Fibroblast of skin of right quadriceps (primary cell): ENCODE results near the gene AICDA.
"Not testable (repeated sequence)": the region's sequence is repeated elsewhere in the genome, so short reads cannot be mapped to it uniquely, and the experiment has no call there.

Experiments
- DNase-seq: peaks from one replicate; pipeline ENCODE4 v3.0.0-alpha.2; 2013

The AICDA gene

GRCh38 chr12:8612629-8613028, at the start of gene AICDA:
Gene AICDA, minus strand, starts transcription at chr12:8612859. Its CDS starts 92 bp downstream, at chr12:8612767.
- no peak for DNase-seq

GRCh38 chr12:8661751-8662150, 49.1 kb upstream of the AICDA start:
- no peak for DNase-seq

DNA sequence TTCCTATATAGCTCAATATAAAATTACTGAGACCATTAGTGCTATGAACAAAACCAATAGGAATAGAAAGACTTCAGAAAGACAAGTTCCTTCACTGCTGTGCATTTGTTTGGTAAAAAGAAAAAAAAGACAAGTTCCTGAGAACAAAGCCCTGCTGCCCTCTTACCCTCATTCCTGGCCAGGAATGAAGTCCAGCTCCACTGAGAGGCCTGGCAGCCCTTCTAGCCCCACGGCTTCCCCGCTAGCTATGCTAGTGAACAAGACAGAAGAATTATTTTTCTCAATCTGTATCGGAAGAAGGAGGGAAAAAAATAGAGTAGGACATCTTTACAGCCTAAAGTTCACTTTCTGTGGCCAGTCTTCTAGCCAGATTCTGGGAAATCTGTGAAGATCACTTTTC, 48.4 kb upstream of the AICDA start:
- DNase-seq, result no peak

- DNase-seq, result peak; percentile 93
Observed at GRCh38 chr12:8658346-8658745, 45.7 kb upstream of the AICDA start.

GRCh38 chr12:8655421-8655820, 42.8 kb upstream of the AICDA start:
- no peak for DNase-seq

- no peak for DNase-seq
Observed at GRCh38 chr12:8648576-8649205, 36.0 kb upstream of the AICDA start.

DNA sequence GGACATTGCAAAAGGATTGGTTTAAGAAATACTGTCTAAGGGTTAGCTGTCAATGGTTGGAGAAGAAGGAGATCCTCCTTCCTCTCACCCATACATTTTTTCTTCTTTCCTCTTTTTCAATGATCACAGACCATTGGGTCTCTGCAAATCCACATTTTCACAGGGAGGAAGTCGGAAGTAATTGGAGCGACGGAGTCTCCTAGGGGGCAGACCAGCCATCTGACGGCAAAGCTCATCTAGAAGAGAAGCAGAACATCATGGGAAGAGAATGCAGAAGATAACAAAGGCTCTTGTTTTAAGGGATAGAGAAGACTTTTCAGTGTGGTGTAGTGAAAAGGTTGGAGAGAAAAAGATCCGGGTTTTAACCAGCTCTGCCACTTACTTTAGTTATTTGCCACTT, 35.3 kb upstream of the AICDA start:
- no peak for DNase-seq

- no peak for DNase-seq
Observed at GRCh38 chr12:8644345-8645248, 31.9 kb upstream of the AICDA start.

DNA sequence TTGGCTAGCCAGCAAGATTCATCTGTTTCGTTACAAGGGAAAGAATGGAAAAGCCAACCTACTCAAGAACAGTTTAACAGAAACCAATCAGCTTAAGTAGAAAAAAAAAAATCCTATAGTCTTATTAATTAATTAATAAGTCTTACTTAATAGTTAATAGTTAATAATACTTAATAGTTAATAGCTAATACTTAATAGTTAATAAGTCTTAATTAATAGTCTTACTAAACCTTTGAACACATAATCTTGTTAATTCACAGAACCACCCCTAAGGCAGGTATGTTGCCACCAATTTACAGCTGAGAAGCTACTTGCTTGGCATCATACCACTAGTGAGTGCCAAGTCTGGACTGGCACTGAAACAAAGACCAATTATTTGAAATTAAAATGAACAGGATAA, 30.1 kb upstream of the AICDA start:
- DNase-seq, result no peak

GRCh38 chr12:8639936-8640335, 27.3 kb upstream of the AICDA start:
- no peak for DNase-seq

DNA sequence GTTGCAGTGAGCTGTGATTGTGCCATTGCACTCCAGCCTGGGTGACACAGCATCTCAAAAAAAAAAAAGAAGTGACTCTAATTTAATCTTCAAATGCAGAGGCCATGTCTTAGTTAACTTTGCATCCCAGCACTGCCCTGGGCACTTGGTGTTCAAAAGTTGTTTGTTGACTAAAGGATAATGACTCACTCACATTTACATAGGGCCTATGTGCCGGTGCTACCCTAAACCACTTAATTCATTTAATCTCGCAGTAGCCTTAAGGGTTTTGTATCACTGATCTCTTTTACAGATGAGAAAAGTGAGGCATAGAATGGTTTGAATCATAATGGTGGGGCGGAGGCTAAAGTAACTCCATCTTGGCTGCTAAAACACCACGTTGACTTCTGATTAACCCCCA, 26.3 kb upstream of the AICDA start:
- no peak for DNase-seq

- DNase-seq, result no peak
Observed at GRCh38 chr12:8637666-8638065, 25.0 kb upstream of the AICDA start.

DNA sequence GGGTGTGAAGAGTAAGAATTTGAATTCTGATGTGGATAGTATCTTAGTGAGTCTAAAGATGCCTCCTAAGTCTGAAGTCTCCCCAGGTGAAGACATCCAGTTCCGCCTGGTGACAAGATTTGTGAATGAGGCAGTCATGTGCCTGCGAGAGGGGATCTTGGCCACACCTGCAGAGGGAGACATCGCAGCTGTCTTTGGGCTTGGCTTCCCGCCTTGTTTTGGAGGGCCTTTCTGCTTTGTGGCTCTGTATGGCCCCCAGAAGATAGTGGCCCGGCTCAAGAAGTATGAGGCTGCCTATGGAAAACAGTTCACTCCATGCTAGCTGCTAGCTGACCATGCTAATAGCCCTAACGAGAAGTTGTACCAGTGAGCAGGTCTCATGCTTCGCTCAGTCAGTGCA, 24.6 kb upstream of the AICDA start:
- no peak for DNase-seq

DNA sequence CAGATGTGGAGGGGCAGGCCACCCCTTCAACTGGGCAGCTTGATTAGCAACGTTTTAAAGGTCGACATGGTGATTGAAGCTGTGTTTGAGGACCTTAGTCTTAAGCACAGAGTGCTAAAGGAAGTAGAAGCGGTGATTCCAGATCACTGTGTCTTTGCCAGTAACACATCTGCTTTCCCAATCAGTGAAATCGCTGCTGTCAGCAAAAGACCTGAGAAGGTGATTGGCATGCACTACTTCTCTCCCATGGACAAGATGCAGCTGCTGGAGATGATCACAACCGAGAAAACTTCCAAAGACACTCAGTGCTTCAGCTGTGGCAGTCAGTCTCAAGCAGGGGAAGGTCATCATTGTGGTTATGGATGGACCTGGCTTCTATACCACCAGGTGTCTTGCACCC, 23.9 kb upstream of the AICDA start:
- no peak for DNase-seq

GRCh38 chr12:8636007-8636346, 23.3 kb upstream of the AICDA start:
- not testable (repeated sequence) for DNase-seq

- not testable (repeated sequence) for DNase-seq
Observed at GRCh38 chr12:8635342-8636006, 22.8 kb upstream of the AICDA start.

DNA sequence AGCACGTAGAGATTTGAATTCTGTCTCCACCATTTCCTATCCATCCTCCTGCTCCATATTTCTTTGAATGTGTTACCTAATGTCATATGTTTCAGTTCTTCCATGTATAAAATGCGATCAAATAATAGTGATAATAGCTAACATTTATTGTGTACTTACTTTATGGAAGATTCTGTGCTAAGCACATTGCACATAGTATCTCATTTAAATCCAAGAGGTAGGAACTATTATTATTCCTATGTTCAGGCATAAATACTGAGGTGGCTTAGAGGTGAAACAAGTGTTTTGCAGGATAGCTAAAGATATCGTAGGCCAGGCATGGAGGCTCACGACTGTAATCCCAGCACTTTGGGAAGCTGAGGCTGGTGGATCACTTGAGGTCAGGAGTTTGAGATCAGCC, 17.5 kb upstream of the AICDA start:
- DNase-seq, result no peak

DNA sequence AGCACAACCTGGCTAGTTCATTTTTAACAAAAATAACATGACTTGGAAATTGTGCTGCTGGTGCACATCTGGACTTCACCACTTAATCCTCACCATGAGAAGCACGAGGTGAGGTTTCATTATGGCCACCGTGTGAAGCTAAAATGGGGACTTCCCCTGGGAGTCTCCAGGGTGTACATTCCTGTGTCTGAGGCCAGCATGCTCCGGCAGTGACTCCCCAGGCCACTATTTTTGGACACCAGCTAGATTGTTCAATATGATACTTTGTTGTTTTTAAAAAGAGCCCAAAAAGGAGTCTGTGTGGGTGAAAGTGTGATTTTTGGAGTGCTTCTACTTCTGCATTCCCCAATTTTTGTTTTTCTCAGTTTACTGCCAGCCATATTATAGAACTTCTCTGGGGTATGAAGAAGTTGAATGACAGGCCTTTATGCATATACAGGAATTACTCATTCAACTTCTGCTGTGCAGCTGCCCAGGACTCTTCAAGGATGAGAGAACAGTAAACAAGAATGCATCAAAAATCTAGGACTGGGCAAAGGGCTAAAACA, 16.9 kb upstream of the AICDA start:
- DNase-seq, result peak; percentile 17

DNA sequence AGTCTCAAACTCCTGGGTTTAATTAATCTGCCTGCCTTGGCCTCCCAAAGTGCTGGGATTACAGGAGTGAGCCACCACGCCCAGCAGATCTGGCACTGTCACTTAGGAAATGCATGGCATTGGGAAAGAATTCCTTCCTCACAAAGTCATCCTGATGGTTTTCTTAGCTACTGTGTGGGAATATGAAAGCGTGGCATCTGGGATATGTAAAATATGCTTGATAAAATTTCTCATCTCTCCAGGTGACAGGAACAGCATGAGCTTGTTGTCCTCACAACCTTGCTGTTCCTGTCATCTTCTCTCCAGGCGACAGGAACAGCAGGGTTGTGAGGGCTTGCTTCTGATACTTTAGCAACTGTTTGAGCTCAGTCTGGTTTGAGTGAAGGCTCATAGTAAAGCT, 16.1 kb upstream of the AICDA start:
- DNase-seq, result no peak

DNA sequence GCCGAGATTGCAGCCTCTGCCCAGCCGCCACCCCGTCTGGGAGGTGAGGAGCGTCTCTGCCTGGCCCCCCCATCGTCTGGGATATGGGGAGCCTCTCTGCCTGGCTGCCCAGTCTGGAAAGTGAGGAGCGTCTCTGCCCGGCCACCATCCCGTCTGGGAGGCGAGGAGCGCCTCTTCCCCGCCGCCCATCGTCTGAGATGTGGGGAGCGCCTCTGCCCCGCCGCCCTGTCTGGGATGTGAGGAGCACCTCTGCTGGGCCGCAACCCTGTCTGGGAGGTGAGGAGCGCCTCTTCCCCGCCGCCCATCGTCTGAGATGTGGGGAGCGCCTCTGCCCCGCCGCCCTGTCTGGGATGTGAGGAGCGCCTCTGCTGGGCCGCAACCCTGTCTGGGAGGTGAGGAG, 12.1 kb upstream of the AICDA start:
- not testable (repeated sequence) for DNase-seq

DNA sequence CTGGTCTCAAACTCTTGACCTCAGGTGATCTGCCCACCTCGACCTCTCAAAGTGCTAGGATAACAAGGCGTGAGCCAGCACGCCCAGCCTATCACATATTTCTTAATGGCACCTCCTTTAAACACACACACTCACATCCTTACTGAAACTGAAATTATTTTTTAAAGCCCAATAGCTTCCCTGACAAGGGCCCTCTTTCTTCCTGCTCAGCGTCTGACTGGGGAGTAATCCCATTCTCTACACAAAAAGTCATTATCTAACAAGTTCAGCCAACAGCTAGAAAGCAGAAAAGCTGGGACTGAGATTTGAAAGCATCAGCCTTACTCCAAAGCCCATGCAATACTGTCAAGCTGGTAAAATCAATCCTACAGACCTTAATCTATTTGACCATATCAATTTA, 10.0 kb upstream of the AICDA start:
- no peak for DNase-seq

- DNase-seq, result no peak
Observed at GRCh38 chr12:8615206-8615605, 2.5 kb upstream of the AICDA start.

- DNase-seq, result not testable (repeated sequence)
Observed at GRCh38 chr12:8613881-8614280, 1.2 kb upstream of the AICDA start.
